Measurements from ENCODE around the gene TTC24.
"Not testable (repeated sequence)": the region's sequence is repeated elsewhere in the genome, so short reads cannot be mapped to it uniquely, and the experiment has no call there.

The TTC24 gene

DNA sequence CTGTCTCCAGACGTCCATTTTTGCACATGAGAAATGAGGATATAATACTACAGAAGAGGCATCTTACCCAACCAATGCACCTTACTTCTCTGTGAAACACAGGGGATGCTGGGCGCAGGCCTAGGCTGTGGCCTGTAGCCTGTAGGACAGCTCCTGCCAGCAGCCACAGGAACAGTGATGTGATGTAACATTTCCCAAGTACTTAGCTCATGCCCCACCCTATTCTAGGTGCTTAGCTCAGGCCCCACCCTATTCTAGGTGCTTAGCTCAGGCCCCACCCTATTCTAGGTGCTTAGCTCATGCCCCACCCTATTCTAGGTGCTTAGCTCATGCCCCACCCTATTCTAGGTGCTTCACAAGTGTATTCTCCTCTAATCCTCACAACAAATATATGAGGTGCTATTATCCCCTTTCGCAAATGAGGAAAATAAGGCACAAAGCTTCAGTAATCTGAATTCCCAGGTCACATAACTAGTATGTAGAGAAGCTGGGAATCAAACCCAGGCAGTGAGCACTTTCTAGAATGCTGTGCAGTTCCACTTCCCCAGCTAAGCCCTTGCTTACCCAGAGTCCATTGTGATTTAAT, 7.5 kb downstream of the TTC24 start:
- no peak for DNase-seq

DNA sequence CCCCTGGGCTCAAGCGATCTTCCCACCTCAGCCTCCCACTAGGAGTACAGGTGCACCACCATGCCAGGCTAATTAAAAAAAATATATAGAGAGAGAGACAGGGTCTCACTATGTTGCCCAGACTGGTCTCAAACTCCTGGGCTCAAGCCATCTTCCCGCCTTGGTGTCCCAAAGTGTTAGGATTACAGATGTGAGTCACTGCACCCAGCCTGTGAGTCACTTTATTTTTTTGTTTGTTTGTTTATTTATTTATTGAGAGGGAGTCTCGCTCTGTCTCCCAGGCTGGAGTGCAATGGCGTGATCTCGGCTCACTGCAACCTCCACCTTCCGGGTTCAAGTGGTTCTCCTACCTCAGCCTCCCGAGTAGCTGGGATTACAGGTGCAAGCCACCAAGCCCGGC, 8.4 kb downstream of the TTC24 start:
- DNase-seq, result not testable (repeated sequence)

DNA sequence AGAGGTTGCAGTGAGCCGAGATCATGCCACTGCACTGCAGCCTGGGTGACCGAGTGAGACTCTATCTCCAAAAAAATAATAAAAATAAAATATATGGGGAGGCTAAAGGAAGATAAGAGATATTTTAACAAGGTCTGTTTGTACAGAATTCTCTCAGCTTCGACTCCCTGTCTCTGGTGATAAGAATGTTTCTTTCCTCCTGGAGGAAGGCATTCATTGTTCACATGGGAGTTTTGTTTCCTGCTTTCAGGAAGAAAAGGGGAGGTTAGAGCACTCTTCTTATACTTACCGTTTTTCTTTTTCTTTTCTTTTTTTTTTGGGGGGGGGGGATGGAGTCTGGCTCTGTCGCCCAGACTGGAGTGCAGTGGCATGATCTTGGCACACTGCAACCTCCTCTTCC, 10.0 kb downstream of the TTC24 start:
- no peak for DNase-seq

DNA sequence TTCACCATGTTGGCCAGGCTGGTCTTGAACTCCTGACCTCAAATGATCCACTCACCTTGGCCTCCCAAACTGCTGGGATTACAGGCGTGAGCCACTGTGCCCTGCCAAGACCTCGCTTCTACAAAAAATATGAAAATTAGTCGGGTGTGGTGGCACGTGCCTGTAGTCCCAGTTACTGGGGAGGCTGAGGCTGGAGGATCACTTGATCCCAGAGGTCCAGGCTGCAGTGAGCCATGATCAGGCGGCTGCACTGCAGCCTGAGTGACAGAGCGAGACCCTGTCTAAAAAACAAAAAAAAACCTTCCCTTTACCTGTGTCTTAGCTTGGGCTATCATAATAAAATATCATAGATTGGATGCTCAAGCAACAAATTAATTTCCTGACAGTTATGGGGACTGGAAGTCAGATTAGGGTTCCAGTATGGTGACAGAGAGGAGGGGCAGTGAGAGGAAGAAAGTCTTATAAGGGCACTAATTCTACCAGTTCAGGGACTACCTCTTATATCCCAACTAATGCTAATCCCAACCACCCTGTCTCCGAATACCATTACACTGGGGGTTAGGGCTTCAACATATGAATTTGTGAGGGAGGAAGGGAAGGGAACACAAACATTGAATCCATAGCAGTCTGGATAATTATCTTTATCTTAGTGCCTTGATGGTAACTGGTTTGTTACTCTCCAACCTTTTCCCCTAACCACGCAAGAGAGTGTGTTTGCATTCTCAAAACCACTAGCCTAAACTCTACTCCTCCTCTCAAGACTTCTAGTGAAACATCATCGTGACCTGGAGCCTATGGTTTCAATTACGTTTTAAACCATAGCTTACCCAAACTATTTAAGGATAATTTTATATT, 11.0 kb downstream of the TTC24 start:
- no peak for DNase-seq

DNA sequence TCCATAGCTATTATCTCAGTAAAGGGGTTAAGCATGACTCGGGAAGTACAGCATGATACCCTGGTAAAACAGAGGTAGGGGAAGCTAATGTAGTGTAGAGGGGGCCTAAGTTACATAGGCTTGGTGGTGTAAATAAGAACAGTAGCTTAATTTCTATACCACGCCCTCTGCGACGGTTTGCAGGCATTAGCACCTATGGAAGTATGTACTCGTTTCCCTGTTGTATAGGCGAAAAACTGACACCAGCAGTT, 11.6 kb downstream of the TTC24 start:
- DNase-seq, result no peak

DNA sequence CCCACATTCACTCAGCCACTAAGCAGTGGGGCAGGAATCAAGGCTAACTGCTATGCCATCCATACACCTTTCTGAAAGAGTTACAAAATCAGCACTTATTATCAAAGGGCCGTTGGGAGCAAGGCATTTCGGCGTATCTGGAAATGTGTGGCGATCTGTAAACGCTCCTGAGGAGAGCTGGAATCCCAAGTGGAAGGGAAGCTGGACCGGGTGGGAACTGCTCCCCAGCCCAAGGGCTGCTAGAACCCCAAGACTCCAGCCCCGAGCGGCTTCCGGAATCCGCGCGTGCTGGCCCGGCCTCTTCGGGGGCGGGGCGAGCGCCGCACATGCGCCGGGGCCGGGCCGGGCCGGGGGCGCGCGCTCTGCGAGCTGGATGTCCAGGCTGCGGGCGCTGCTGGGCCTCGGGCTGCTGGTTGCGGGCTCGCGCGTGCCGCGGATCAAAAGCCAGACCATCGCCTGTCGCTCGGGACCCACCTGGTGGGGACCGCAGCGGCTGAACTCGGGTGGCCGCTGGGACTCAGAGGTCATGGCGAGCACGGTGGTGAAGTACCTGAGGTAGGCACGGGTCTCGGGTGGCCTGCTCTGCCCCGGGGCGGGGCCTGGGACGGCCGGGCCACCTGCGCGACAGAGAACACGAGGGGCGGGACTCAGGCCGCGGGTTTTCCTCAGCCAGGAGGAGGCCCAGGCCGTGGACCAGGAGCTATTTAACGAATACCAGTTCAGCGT, 12.1 kb downstream of the TTC24 start, which contains the start of gene NAXE:
NAXE (plus strand) TSS at position 345 of the 726 bp plus-strand sequence; CDS start at position 374, 29 bp downstream.
- DNase-seq, result peak; percentile 85

DNA sequence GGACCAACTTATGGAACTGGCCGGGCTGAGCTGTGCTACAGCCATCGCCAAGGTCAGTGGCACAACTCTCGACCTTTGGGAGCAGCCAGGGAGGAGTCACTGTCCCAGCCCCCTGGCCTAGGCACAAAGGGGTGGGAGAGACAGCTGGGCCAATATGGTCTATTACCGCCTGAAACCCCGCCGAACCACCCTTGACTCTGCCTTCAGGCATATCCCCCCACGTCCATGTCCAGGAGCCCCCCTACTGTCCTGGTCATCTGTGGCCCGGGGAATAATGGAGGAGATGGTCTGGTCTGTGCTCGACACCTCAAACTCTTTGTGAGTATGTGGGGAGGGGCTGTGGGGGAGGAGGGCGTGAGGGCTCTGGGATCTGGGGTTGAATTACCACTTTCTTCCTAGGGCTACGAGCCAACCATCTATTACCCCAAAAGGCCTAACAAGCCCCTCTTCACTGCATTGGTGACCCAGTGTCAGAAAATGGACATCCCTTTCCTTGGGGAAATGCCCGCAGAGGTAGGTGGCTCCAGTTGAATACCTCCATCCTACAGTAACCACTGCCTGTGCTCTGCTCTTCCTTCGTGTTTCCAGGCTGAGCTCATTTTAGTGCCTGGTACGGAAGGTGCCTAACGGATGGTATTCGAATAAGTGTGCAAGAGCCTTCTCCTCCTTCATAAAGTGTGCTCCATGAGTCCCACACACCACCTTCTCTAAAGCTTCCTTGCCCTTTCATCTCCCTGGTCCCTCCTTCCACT, 12.8 kb downstream of the TTC24 start:
- no peak for DNase-seq

DNA sequence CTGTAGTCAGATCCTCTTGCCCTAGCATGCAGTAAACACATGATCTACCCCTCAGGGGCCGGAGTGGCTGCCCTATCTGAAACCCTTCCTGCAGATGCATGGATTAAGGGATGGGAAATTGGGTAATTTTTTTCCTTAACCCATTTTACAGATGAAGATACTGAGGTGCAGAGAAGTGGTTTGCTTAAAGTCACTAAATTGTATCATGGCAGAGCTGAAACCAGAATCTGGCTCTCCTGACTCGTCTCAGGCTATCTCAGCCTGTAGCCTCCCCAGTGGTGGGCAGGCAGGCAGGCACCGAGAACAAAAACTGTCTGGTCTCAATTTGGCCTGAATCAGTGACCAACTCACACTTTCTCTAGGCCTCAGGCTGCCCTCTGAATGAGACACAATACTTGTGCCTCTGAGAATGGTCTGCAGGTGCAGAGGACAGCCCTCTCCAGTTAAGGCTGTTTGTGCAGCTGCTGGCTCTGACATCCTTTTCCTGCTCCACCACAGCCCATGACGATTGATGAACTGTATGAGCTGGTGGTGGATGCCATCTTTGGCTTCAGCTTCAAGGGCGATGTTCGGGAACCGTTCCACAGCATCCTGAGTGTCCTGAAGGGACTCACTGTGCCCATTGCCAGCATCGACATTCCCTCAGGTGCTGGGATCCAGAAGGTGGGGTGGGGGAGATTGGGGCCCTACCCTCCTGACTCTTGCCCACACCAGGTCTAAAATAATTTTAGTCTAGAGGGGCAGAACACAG, 13.6 kb downstream of the TTC24 start:
- no peak for DNase-seq

DNA sequence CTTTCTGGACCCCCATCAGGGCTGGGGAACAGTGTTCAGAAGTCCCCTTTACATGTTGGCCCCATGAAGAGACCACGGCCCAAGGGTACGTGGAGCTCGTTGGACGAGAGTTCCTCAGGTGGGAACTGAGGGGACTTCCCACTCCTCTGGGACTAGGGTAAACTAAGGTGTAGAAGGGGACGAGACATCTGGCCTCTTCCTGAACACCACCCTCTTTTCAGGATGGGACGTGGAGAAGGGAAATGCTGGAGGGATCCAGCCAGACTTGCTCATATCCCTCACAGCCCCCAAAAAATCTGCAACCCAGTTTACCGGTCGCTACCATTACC, 14.1 kb downstream of the TTC24 start:
- DNase-seq, result no peak

DNA sequence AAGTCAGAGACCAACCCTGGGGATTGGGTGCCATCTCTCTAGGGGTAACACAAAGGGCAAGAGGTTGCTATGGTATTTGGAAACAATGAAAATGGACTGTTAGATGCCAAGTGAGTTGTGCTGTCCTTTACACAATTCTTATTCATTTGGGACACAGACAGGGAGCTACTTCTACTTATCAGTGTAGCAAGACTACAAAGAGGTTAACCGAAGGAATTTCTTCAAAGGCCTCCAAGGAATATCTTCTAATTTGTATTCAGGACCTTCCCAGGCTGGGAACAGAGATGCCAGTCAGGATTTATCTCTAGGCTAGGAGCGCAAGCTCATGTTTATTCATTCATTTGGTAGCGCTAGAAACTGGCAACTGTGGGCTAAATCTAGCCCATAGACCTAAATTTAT, 14.7 kb downstream of the TTC24 start:
- DNase-seq, result no peak

DNA sequence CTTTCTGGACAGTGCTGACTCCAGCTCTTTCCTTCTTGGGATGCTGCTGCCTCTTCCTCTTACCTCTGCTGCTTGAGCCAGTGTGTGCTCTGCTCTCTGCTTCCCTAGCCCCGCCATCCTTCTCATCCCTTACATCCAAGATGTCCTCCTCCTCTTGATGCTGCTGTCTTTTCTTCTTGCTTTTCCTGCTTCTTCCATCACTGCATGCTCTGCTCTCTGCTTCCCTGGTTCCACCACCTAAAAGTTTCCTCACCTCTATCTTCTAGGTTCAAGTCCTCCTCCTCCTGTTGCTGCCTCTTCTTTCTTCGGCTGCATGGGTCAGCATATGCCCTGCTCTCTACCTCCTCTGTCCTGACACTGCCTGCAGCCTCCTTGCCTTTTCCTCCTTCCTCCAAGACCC, 15.5 kb downstream of the TTC24 start:
- no peak for DNase-seq

DNA sequence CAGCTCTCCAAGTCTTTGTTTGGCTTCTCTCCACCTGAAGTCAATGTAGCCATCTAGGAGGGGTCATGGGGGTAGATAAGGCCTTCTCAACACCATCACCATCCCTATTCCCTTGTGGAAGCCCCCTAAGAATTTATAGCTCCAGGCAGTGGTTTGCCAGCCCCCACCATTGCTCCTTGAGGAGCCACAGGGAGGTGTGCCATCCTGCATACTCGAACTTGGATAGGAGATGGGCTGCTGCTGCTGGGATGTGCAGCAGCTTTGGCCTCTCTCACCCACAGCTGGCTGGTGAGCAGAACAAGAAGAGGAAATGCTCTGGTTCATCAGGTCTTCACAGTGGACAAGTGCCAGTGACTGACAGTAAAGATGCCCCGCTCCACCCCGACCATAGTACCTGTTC, 16.9 kb downstream of the TTC24 start:
- DNase-seq, result no peak

DNA sequence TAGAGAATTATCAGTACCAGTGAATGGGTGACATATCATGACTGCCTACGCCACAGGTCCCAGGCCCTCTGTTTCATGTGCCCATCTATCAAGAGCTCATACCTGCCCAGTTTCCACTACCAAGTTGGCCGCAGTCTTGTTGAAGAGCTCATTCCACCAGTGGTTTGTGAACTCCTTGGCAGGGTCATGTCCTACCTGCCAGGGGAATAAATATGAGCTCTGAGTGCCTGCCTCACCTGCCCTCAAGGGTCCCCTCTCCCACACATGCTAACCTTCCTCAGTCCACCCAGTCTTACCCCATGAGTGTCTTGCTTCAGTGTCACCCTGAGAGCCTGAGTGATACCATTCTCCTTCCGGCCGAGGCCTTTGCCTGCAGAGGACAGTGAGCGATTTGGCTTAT, 18.6 kb downstream of the TTC24 start:
- DNase-seq, result no peak

DNA sequence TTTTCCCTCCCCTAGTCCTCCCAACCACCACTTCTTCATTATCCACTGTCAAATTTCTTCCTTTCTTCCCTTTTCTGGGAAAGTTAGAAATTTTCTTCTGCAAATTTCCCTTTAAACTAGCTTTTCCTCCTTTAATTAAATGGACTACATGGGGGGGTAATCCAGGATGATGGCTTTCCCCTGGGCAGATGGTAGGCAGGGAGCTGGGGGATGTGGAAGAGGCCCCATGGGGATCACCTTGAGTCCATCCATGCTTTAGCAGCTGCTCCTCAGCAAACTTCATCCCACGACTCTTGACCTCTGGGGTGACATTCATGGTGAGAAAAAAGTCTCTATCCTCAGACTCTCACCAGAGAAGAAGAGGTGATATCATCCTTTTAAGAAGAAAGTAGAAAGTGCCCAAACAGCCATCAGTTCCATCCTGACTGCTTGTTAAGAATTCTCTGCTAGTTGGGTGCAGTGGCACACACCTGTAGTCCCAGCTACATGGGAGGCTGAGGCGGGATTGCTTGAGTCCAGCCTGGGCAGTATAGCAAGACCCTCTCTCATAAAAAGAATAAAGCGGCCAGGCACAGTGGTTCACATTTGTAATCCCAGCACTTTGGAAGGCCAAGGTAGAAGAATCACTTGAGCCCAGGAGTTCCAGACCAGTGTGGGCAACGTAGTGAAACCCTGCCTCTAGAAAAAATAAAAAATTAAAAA, 19.4 kb downstream of the TTC24 start:
- DNase-seq, result no peak

DNA sequence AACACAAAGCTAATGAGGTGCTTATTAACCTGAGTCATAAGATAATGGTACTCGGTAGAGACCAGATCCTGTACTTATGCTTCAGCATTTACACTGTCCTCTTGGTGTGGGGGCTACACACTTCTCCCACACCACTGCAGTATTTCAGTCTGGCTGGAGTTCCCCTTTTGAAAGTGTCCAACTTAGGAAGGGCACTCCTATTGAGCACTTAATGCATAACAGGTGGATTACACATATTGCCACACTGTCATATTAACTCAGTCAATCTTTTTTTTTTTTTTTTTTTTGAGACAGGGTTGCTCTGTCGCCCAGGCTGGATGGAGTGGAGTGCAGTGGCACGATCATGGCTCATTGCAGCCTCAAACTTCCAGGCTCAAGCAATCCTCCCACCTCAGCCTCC, 20.3 kb downstream of the TTC24 start:
- DNase-seq, result no peak

DNA sequence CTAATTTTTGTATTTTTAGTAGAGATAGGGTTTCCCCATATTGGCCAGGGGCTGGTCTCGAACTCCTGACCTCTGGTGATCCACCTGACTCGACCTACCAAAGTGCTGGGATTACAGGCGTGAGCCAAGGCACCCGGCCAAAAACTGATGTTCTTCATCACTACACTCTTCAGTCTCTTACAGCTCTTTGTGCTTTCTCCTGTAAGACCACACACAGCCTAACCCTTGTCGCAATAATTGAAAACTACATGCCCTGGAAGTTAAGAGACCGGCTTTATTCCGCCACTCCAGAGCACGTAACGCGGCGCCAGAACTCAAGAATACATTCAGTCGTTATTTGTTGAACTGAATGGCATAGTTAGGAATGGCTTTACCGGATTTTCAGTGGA, 21.2 kb downstream of the TTC24 start:
- DNase-seq, result no peak

DNA sequence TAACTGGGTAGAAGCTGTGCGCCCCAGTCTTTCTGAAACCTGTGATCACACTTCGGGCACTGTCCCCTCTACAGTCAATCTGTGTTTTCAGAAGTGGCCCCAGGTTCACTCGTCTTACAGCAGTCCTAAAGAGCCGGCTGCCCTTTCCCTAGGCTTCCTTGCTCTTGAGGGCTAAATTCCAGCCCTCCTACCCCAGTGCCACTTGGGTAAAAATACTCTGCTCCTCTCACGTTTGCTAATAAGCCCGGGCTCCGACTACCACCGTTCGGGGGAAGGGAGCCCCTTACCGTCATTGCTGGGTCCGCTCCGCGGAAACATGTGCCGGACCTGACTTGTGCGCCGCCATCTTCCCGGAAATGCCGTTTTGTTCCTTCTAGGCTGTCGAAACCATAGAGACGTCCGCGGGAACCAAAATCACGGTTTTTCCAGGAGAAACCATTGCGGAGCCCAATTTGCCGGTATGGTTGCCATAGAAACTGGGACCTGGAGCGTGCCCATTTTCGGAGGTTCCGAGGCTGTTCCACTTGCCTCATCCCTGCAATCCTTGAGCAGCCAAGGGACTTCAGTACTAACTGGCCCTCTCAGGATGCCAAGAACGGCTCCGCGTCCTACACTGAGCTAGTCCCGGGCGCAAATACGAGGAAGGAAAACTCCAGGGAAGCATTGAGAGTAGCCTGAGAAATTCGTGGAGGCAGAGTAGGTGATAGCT, 21.8 kb downstream of the TTC24 start, which contains the start of gene GPATCH4:
GPATCH4 (minus strand) TSS at position 358 of the 709 bp plus-strand sequence.
- DNase-seq, result peak; percentile 86

DNA sequence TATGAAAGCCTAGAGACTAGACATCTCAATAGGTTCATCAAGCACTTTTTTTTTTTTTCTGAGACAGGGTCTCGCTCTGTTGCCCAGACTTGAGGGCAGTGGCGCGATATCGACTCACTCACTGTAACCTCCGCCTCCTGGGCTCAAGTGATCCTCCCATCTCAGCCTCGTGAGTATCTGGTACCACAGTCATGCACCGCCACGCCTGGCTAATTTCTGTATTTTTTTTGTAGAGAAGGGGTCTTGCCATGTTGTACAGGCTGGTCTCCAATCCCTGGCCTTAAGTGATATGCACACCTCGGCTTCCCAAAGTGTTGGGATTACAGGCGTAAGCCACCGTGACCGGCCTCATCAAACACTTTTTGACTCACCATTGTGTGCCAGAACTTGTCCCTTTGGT, 22.4 kb downstream of the TTC24 start:
- DNase-seq, result no peak

DNA sequence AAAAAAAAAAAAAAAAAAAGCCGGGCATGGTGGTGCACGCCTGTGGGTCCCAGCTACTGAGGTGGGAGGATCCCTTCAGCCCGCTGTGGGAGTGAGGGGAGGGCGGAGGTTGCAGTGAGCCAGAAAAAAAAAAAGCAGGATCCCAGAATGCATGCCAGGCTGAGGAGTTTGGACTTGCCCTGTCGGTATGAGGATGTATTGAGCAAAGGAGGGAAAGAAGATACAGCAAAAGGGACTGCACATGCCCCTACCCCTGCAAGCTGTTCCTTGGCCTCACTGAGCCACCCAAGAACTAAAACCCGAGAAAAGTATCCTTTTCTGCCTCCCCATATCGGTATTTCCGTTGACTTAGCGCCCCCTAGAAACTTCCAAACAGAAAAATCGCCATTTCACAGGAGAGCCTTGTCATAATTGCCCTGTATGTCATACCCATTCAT, 23.1 kb downstream of the TTC24 start:
- DNase-seq, result no peak

DNA sequence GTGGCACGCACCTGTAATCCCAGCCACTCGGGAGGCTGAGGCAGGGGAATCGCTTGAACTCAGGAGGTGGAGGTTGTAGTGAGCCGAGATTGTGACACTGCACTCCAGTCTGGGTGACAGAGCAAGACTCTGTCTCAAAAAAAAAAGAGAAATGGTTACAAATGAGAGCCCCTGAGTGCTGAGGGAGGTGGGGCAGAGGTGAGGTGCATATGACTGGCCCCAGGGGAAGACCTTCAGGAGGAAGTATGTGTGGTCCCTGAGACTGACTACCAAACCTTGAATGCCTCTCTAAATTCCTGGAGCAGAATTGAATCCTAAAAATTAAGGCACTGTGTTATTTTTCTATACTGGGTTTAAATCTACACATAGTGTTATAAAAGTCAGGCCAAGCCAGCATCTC, 27.8 kb downstream of the TTC24 start:
- DNase-seq, result not testable (repeated sequence)

All from right kidney (tissue), 1 donor.